ENCODE data around the gene DOLPP1. TPM values are rescaled to one million over a fixed set of nuclear protein-coding genes. Genes with fewer than 3 reads are reported as not detected.

Gene DOLPP1
- total and polyA plus RNA-seq, 2 of the 8 experiments (the other 6 are each of a cell fraction or from before 2014, with no cell fraction given), result 36.0 to 45.3 TPM

DNA sequence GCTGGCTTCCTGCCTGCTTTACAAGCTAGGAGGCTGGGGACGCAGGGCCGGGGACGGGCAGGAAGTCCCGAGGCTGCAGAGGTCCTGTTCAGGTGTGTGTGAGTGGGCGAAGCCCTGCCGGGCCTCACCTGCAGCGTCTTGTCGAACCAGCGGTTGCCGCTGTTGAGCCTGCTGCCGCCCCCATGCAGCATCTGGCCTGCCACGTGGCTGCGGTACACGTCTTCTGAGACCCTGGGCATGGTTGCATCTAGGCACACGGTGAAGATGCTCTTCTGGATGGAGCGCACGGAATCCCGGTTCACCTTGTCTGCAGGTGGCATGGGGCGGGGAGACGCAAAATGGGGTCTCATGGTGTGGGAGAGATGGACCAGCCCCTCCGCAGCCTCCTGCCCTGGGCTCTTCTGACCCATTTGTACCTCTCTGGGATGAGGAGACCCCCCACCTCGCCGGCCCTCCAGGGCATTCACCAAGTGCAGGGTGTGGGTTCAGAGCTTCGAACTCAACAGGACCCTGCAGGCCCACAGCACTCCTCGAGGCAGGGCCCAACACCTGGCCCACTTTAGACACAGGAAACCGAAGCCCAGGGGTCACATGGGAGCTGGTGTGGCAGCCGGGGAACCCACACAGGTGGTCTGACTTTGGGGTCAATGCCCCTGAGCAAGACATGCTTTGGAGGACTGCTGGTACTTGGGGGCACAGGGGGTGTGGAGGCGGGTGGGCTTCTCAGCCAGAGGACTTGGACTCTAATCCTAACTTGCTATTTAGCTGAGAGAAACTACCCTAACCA, 19.7 kb downstream of the DOLPP1 start:
- CTCF ChIA-PET (ENCODE audit: partially characterized antibody), result interaction anchor here (0.8 to 2.5 kb wide), 6 partner anchors 10 to 51 kb away, joined by 3 to 9 read pairs (median 3); no protein-coding TSS in a partner anchor
- Histone ChIP-seq H3K18ac (ENCODE audit: extremely low read depth, low read length) (no peak overlapping the region), H2AFZ (ENCODE audit: low read length) (no peak overlapping the region), H3K4me3 (ENCODE audit: extremely low read depth in 1 of 4, insufficient read depth in 2 of 4, low read depth in 3 of 4, low read length in 4 of 4) (no peak overlapping the region), H2BK15ac (ENCODE audit: low read length) (peak overlapping the region; percentile 72; the same call in 1 of the 2 replicates), H4K91ac (replicated peaks; ENCODE audit: insufficient read length, low read length) (no peak overlapping the region), H4K20me1 (replicated peaks in 1 of 2; ENCODE audit: control insufficient read depth in 1 of 2, insufficient read depth in 2 of 2, low read length in 2 of 2) (no peaks in the 10 kb centered on the region), H3K23ac (ENCODE audit: insufficient read length) (no peak overlapping the region), H3K4me2 (ENCODE audit: insufficient read depth in 1 of 2, low read depth in 2 of 2, low read length in 2 of 2) (no peak overlapping the region), H3K27me3 (replicated peaks in 1 of 4; ENCODE audit: control insufficient read depth in 3 of 4, extremely low read depth in 1 of 4, insufficient read depth in 3 of 4, low read length in 3 of 4) (peaks cover 0 to 6% (median 4%) of the 10 kb centered on the region in 4 experiments; a peak in 4 of 7 replicates), H3K4ac (replicated peaks; ENCODE audit: insufficient read length, low read depth, low read length) (no peak overlapping the region), H3K14ac (ENCODE audit: insufficient read length) (no peak overlapping the region), H3K56ac (replicated peaks; ENCODE audit: insufficient read length, low read depth, low read length) (no peak overlapping the region), H2BK20ac (ENCODE audit: low read length) (no peak overlapping the region), H3K9ac (replicated peaks in 1 of 4; ENCODE audit: extremely low read depth in 1 of 4, low read depth in 3 of 4, low read length in 3 of 4) (no peak overlapping the region), H3K4me1 (replicated peaks in 1 of 4; ENCODE audit: control insufficient read depth in 3 of 4, insufficient read depth in 4 of 4, low read length in 3 of 4) (peaks cover 0 to 5% (median 1%) of the 10 kb centered on the region in 4 experiments; a peak in 2 of 7 replicates), H3K9me3 (ENCODE audit: insufficient read depth in 2 of 2, low read depth in 1 of 2, low read length in 1 of 2) (no peaks in the 10 kb centered on the region), H2BK12ac (ENCODE audit: low read depth, low read length) (no peak overlapping the region), H4K5ac (ENCODE audit: insufficient read length, low read depth, low read length) (peak overlapping the region; percentile 6), H4K8ac (ENCODE audit: extremely low read depth, insufficient read depth, low read length) (peak overlapping the region; percentile 83), H3K79me2 (ENCODE audit: control insufficient read depth in 1 of 2, insufficient read depth in 2 of 2, low read length in 2 of 2) (no peaks in the 10 kb centered on the region), H3K79me1 (ENCODE audit: low read depth, low read length) (no peaks in the 10 kb centered on the region), H2BK120ac (replicated peaks; ENCODE audit: low read depth, low read length) (no peak overlapping the region), H2BK5ac (ENCODE audit: low read depth, low read length) (no peak overlapping the region), H2AK5ac (ENCODE audit: low read depth, low read length) (no peak overlapping the region; the same call in 1 of the 2 replicates), H3K27ac (ENCODE audit: low read depth, low read length) (no peak overlapping the region), H3K36me3 (ENCODE audit: control insufficient read depth in 2 of 4, insufficient read depth in 4 of 4, low read length in 3 of 4) (no peaks in the 10 kb centered on the region), H3K23me2 (ENCODE audit: low read depth, low read length) (no peaks in the 10 kb centered on the region)
- FAIRE-seq (no peak), DNase-seq (ENCODE audit: low read depth in 1 of 2, low spot score in 2 of 2) (no peak)
- 81% methylated on average over 28 of the region's 28 CpGs; no CpG with 5 or more reads in 1 of the 2 experiments for WGBS, 2 experiments (ENCODE audit: extremely low coverage in 1 of 2, insufficient coverage in 1 of 2, insufficient read length in 1 of 2, insufficient replicate concordance in 2 of 2, low coverage in 1 of 2, low lambda C conversion rate in 2 of 2, missing lambda C conversion rate in 1 of 2)
- POLR2A ChIA-PET (ENCODE audit: partially characterized antibody), result interaction anchor here (1.3 to 2.2 kb wide), 4 partner anchors 8 to 40 kb away, joined by 3 to 7 read pairs (median 4); partner anchors contain the start of gene PTPA
- TF ChIP-seq, protein P1, sequence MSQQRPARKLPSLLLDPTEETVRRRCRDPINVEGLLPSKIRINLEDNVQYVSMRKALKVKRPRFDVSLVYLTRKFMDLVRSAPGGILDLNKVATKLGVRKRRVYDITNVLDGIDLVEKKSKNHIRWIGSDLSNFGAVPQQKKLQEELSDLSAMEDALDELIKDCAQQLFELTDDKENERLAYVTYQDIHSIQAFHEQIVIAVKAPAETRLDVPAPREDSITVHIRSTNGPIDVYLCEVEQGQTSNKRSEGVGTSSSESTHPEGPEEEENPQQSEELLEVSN (IDR thresholded peaks at IDR 0.05), result peak; percentile 85
- TF ChIP-seq, protein P2, sequence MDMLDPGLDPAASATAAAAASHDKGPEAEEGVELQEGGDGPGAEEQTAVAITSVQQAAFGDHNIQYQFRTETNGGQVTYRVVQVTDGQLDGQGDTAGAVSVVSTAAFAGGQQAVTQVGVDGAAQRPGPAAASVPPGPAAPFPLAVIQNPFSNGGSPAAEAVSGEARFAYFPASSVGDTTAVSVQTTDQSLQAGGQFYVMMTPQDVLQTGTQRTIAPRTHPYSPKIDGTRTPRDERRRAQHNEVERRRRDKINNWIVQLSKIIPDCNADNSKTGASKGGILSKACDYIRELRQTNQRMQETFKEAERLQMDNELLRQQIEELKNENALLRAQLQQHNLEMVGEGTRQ (IDR thresholded peaks at IDR 0.05; ENCODE audit: low read length), result no peak
- TF ChIP-seq JUND (IDR thresholded peaks at IDR 0.05; ENCODE audit: low read length) (no peak), HDAC6 (IDR thresholded peaks at IDR 0.05; ENCODE audit: low read depth, low read length) (no peak), NRF1 (IDR thresholded peaks at IDR 0.05; ENCODE audit: low read depth, low read length) (no peak), RAD21 (IDR thresholded peaks at IDR 0.05 in 1 of 2, conservative IDR thresholded peaks at IDR 0.05 in 1 of 2; ENCODE audit: low read depth in 2 of 2, low read length in 2 of 2) (peak; percentile 20 to 39; a peak in 3 of 4 replicates), YY1 (IDR thresholded peaks at IDR 0.05; ENCODE audit: low read depth, low read length) (no peak), CEBPB (IDR thresholded peaks at IDR 0.05; ENCODE audit: low read depth, low read length) (no peak)
- TF ChIP-seq, protein P3, sequence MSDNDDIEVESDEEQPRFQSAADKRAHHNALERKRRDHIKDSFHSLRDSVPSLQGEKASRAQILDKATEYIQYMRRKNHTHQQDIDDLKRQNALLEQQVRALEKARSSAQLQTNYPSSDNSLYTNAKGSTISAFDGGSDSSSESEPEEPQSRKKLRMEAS (IDR thresholded peaks at IDR 0.05), result peak; percentile 98

Data from H1 (cell line).